B cell (primary cell): Measurements from ENCODE around the gene ZNF592. TPM values are rescaled to one million over a fixed set of nuclear protein-coding genes. Genes with fewer than 3 reads are reported as not detected.

Experiments used
- ATAC-seq: fragments of 200-7000 bp; cut with Tn5 transposase; one replicate; pipeline ENCODE4 v1.10.0; 2021; ENCODE audit warnings: low read depth, mild to moderate bottlenecking, moderate number of reproducible peaks, moderate library complexity
- CTCF ChIA-PET: fragments of 350-600 bp; sonication (Branson Sonifier 250); formaldehyde crosslinking; loops from one replicate; lab custom pipeline; 2021; ENCODE audit warnings: antibody characterized with exemption, inconsistent platforms; lab: Charles Lee
- POLR2A ChIA-PET: fragments of 350-600 bp; sonication (Branson Sonifier 250); formaldehyde crosslinking; loops from one replicate; lab custom pipeline; 2021; ENCODE audit warnings: antibody characterized with exemption; lab: Charles Lee
- DNase-seq: peaks from one replicate; pipeline ENCODE4 v3.0.0; 2013
- H2AFZ ChIP-seq: 2 replicates; pipeline ENCODE4 v1.6.1; 2012; ENCODE audit warnings: mild to moderate bottlenecking, low read depth, low read length; ENCODE audit not compliant: insufficient read depth, poor library complexity, severe bottlenecking
- H3K27ac ChIP-seq, 2 donors: 1 replicate in 1 of 2; 2 replicates in 1 of 2; pipeline ENCODE4 v1.5.1; 2012 to 2013; ENCODE audit warnings: low read length in 2 of 2, mild to moderate bottlenecking in 2 of 2, moderate library complexity in 1 of 2
- H3K27me3 ChIP-seq, 4 experiments: fragments of 200-600 bp in 1 of 4; sonication (generic) in 1 of 4; replicated peaks in 1 of 4; 1 replicate in 2 of 4; 2 replicates in 2 of 4; pipeline versions ENCODE4 v1.6.1 to v1.7.0; 2013 to 2016; ENCODE audit warnings: low read length in 3 of 4, mild to moderate bottlenecking in 2 of 4, mixed read lengths in 1 of 4, moderate library complexity in 1 of 4; ENCODE audit not compliant: insufficient read depth in 4 of 4, control insufficient read depth in 3 of 4; ENCODE audit errors: control extremely low read depth in 1 of 4
- H3K36me3 ChIP-seq, 2 experiments: replicated peaks in 1 of 2; 1 replicate in 1 of 2; 2 replicates in 1 of 2; pipeline versions ENCODE4 v1.6.1 to v1.7.1; 2013; ENCODE audit warnings: low read length in 1 of 2; ENCODE audit not compliant: insufficient read depth in 2 of 2, control insufficient read depth in 1 of 2; ENCODE audit errors: control extremely low read depth in 1 of 2, extremely low read depth in 1 of 2
- H3K4me1 ChIP-seq, 2 donors: fragments of 200-600 bp in 1 of 2; sonication (generic) in 1 of 2; 1 replicate in 1 of 2; 2 replicates in 1 of 2; pipeline versions ENCODE4 v1.5.1 to v1.6.1; 2013 to 2017; ENCODE audit warnings: low read length in 2 of 2; ENCODE audit not compliant: control insufficient read depth in 2 of 2, insufficient read depth in 2 of 2
- H3K4me2 ChIP-seq: replicated peaks from 2 replicates; pipeline ENCODE3; 2012; ENCODE audit warnings: mild to moderate bottlenecking, low read depth, low read length; ENCODE audit not compliant: poor library complexity, severe bottlenecking
- H3K4me3 ChIP-seq, 5 experiments: fragments of 200-600 bp in 1 of 5; sonication (generic) in 1 of 5; 1 replicate in 3 of 5; 2 replicates in 2 of 5; pipeline versions ENCODE4 v1.5.1 to v1.7.0; 2011 to 2016; ENCODE audit warnings: low read length in 4 of 5, mild to moderate bottlenecking in 4 of 5, low read depth in 2 of 5, control low read depth in 1 of 5, moderate library complexity in 1 of 5; ENCODE audit not compliant: insufficient read depth in 1 of 5; ENCODE audit errors: control extremely low read depth in 1 of 5, extremely low read depth in 1 of 5
- H3K79me2 ChIP-seq: fragments of 200-600 bp; sonication (generic); one replicate; pipeline ENCODE4 v1.6.0; 2016; ENCODE audit warnings: low read length; ENCODE audit not compliant: control insufficient read depth, insufficient read depth
- H3K9ac ChIP-seq: fragments of 200-600 bp; sonication (generic); 2 replicates; pipeline ENCODE4 v1.6.1; 2017; ENCODE audit warnings: mild to moderate bottlenecking, low read length, moderate library complexity
- H3K9me3 ChIP-seq, 3 donors: one replicate each; pipeline versions ENCODE4 v1.6.1 to v1.7.1; 2013; ENCODE audit warnings: low read length in 2 of 3; ENCODE audit not compliant: control insufficient read depth in 2 of 3, insufficient read depth in 1 of 3; ENCODE audit errors: control extremely low read depth in 1 of 3
- H4K20me1 ChIP-seq: 2 replicates; pipeline ENCODE4 v1.6.0; 2012; ENCODE audit warnings: mild to moderate bottlenecking, low read length; ENCODE audit not compliant: insufficient read depth, control insufficient read depth, poor library complexity, severe bottlenecking
- H3K27ac Mint-ChIP-seq: one replicate; pipeline ENCODE4 v1.8.0; 2021; ENCODE audit warnings: mixed read lengths
- H3K27me3 Mint-ChIP-seq: one replicate; pipeline ENCODE4 v1.8.0; 2021; ENCODE audit warnings: mixed read lengths
- H3K4me1 Mint-ChIP-seq: one replicate; pipeline ENCODE4 v1.8.0; 2021; ENCODE audit warnings: mixed read lengths
- H3K4me3 Mint-ChIP-seq: one replicate; pipeline ENCODE4 v1.8.0; 2021; ENCODE audit warnings: mixed read lengths
- H3K9me3 Mint-ChIP-seq: one replicate; pipeline ENCODE4 v1.8.0; 2022; ENCODE audit warnings: mixed read lengths; ENCODE audit not compliant: insufficient read depth
- EZH2 ChIP-seq: IDR thresholded peaks from 2 replicates; pipeline ENCODE4 v1.6.1; 2012; ENCODE audit warnings: borderline replicate concordance, low read depth, mild to moderate bottlenecking, moderate library complexity, low read length; ENCODE audit not compliant: insufficient read depth, poor library complexity, severe bottlenecking
- WGBS: methylation state at CpG from one replicate; pipeline ENCODE4 v1.1.5; 2013; ENCODE audit warnings: missing lambda C conversion rate; ENCODE audit not compliant: insufficient coverage; 5-methylcytosine and 5-hydroxymethylcytosine counted together
- intact Hi-C: fragments of 100-400 bp; cut with micrococcal nuclease; formaldehyde crosslinking; loops from one replicate; pipeline ENCODE4 v1.10.0; 2022
- polyA plus RNA-seq: library from polyadenylated mRNA; depleted of rRNA; stranded (reverse); fragments of >200 nt; gene quantifications from 2 replicates; pipeline ENCODE4 v1.2.3, GENCODE V29; 2012
- total RNA-seq, 2 donors: library from RNA; stranded (reverse); fragments of 120-200 nt in 1 of 2; gene quantifications; 1 replicate in 1 of 2; 2 replicates in 1 of 2; pipeline versions ENCODE4 v1.2.3 to v1.2.4, GENCODE V29; 2013 to 2022
- TF ChIP-seq, protein P1 (sequence below): fragments of 200-600 bp; IDR thresholded peaks from one replicate; pipeline ENCODE4 v1.8.0; 2022; ENCODE audit warnings: antibody characterized with exemption, mild to moderate bottlenecking

Gene ZNF592
- total and polyA plus RNA-seq, 2 donors (not counting 1 experiment from before 2014, with no cell fraction given): 35.8 to 64.4 TPM

DNA sequence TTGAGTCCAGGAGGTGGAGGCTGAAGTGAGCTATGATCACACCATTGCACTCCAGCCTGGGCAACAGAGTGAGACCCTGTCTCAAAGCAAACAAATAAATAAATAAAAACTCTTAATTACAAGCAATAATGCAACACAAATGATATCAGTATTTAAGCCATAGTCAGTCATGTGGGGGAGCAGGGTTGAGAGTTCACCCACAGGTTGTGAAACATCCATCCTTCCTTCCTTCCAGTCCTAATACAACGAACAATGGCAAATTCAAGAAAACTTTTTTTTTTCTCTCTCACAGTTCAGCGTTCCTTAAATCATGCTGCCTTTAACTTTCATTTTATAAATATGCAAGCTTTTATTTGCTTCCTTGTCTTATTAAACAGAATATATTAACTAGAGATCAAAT is 24.1 kb downstream of the ZNF592 start:
- TF ChIP-seq, protein P1, sequence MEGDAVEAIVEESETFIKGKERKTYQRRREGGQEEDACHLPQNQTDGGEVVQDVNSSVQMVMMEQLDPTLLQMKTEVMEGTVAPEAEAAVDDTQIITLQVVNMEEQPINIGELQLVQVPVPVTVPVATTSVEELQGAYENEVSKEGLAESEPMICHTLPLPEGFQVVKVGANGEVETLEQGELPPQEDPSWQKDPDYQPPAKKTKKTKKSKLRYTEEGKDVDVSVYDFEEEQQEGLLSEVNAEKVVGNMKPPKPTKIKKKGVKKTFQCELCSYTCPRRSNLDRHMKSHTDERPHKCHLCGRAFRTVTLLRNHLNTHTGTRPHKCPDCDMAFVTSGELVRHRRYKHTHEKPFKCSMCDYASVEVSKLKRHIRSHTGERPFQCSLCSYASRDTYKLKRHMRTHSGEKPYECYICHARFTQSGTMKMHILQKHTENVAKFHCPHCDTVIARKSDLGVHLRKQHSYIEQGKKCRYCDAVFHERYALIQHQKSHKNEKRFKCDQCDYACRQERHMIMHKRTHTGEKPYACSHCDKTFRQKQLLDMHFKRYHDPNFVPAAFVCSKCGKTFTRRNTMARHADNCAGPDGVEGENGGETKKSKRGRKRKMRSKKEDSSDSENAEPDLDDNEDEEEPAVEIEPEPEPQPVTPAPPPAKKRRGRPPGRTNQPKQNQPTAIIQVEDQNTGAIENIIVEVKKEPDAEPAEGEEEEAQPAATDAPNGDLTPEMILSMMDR: no peak
- no peak for TF ChIP-seq EZH2
- Histone ChIP-seq H3K27ac (peak overlapping the region in 1 of 2 donors; percentile 68), H3K4me2 (no peak overlapping the region), H3K4me1 (peaks cover 8 to 11% of the 10 kb centered on the region in 2 donors), H4K20me1 (peaks cover 85% of the 10 kb centered on the region), H3K9me3 (no peaks in the 10 kb centered on the region), H3K27me3 (no peaks in the 10 kb centered on the region), H3K9ac (no peak overlapping the region), H3K36me3 (peaks cover 5 to 45% of the 10 kb centered on the region in 2 experiments), H3K4me3 (no peak overlapping the region), H3K79me2 (peaks cover 97% of the 10 kb centered on the region), H2AFZ (no peak overlapping the region)
- Mint-ChIP-seq H3K9me3 (no peaks in the 10 kb centered on the region), H3K4me3 (no peak overlapping the region), H3K4me1 (peaks cover 45% of the 10 kb centered on the region), H3K27me3 (no peaks in the 10 kb centered on the region), H3K27ac (no peak overlapping the region)
- no CpG with 5 or more reads among the region's 2 CpGs for WGBS
- POLR2A ChIA-PET: no interaction called here
- ATAC-seq: no peak
- intact Hi-C loops: no loop called here
- CTCF ChIA-PET: no interaction called here
- DNase-seq: no peak

- WGBS: 29% methylated on average over 1 of the region's 3 CpGs
- Histone ChIP-seq H3K27me3 (no peaks in the 10 kb centered on the region), H4K20me1 (peaks cover 87% of the 10 kb centered on the region), H3K36me3 (peaks cover 5 to 45% of the 10 kb centered on the region in 2 experiments), H3K4me3 (no peak overlapping the region), H3K4me2 (peak overlapping the region; percentile 3), H3K9me3 (no peaks in the 10 kb centered on the region), H3K79me2 (peaks cover 96% of the 10 kb centered on the region), H3K9ac (no peak overlapping the region), H3K4me1 (peaks cover 8 to 11% of the 10 kb centered on the region in 2 donors), H3K27ac (peak overlapping the region in 1 of 2 donors; percentile 49), H2AFZ (no peak overlapping the region)
- Mint-ChIP-seq H3K27me3 (no peaks in the 10 kb centered on the region), H3K27ac (peak overlapping the region; percentile 3), H3K4me1 (peaks cover 47% of the 10 kb centered on the region), H3K9me3 (no peaks in the 10 kb centered on the region), H3K4me3 (no peak overlapping the region)
- TF ChIP-seq, protein P1: no peak
- TF ChIP-seq EZH2: no peak
- CTCF ChIA-PET: interaction anchor here (0.6 to 0.8 kb wide), 2 partner anchors 51 to 67 kb away, joined by 3 to 6 read pairs; no protein-coding TSS in a partner anchor
- intact Hi-C loops: no loop called here
- POLR2A ChIA-PET: interaction anchor here (0.5 to 1.0 kb wide), 2 partner anchors 58 to 1055 kb away, joined by 3 to 4 read pairs; partner anchors contain the start of gene SEC11A
- ATAC-seq: peak; percentile 60
- DNase-seq: peak; percentile 36
These were observed 25.3 kb downstream of the ZNF592 start for GRCh38 chr15:84773716-84774115.
